GM19023 (cell line): ENCODE results near the gene IL36B.

ENCODE experiments used
- ATAC-seq: cut with Tn5 transposase; IDR thresholded peaks from one replicate; pipeline ENCODE4 v1.9.1; 2021; ENCODE audit warnings: mild to moderate bottlenecking, moderate library complexity; ENCODE audit not compliant: unreplicated experiment

IL36B gene

DNA sequence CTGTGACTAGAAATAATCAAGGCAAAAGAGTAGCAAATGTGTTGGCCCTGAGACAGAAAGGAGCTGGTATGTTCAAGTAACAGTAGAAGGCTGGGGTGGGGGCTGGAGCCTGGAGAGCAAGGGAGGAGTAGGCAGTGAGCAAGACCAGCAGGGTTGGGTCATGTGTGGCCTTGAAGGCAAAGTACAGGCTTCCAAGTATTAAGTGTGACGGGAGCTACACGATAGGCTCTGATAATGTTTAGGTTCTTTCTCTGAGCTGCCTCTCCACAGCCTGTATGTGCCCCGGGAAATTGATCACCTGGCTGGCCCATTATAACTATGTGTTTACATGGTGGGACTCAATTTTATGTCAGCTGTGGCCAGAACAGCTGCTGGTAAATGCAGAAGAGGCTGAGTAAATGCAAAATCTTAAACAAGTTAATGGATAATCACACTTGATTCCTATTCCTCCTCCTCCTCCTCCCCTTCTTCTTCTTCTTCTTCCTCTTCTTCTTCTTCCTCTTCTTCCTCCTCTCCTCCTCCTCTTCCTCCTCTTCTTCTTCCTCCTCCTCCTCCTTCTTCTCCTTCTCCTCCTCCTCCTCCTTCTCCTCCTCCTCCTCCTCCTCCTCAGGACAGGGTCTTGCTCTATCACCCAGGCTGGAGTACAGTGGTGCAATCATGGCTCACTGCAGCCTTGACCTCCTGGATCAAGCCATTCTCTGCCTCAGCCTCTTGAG lies 24.4 kb upstream of the IL36B start:
- no peak for ATAC-seq

DNA sequence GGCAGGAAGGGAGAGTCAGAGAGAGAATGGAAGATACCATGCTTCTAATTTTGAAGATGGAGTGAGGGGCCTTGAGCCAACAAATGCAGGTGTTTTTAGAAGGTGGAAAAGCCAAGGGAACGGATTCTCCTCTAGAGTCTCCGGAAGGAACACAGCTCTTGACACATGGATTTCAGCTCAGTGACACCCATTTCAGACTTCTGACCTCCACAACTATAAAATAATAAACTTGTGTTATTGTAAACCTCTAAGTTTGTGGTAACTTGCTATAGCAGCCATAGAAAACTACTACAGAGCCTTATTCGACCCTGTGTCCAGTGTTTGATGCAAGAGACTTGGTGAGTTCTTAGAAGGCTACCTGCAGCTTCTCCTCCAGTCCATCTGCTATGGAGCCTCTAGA lies 22.9 kb upstream of the IL36B start:
- ATAC-seq = no peak

DNA sequence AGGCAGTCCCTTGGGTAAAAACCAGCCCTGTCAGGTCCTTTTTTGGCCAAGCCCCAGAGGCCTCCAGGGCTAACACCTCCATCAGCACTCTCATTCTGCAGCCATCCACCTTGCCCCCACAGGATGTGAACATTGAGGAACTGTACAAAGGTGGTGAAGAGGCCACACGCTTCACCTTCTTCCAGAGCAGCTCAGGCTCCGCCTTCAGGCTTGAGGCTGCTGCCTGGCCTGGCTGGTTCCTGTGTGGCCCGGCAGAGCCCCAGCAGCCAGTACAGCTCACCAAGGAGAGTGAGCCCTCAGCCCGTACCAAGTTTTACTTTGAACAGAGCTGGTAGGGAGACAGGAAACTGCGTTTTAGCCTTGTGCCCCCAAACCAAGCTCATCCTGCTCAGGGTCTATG lies 22.4 kb upstream of the IL36B start:
- ATAC-seq = no peak

DNA sequence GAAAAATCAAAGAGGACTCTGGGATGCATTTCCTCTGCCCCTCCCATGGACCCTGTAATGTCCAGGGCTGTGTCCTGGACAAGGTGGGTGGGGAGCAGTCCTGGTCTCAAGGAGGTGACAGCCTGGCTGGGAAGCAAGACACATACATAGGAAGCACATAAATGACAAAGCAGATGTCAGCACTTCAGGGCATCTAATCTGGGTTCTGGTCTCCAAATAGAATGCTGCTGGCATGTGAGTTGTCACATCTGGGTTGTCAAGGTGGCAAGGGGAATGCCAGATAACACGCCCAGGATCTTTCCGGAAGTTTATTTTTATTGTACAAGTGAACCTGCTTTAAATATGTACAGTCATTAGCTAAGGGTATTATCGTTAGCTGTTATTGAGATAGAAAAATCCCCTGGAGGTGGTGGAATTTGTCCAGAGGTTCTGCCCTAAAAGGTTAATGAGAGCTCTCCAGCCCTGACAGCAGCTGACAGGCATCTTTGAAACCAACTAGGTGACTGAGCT lies 20.7 kb upstream of the IL36B start:
- ATAC-seq = no peak

DNA sequence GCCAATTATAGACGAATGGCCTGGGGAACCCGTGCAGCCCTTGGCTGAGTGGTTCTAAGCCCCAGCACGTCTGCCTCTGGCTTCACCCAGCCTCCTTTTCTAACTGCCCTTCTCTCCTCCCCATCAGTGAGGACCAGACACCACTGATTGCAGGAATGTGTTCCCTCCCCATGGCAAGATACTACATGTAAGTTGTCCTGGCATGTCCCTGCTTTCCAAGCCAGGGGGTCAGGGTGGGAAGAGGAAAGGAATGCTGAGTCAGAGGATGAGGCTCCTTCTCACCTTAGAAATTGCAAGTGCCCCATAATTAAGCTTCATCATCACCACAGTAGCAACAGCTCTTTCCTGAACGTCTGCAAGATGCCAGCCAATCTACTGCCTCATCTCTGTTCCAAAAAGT lies 19.9 kb upstream of the IL36B start:
- ATAC-seq = no peak

DNA sequence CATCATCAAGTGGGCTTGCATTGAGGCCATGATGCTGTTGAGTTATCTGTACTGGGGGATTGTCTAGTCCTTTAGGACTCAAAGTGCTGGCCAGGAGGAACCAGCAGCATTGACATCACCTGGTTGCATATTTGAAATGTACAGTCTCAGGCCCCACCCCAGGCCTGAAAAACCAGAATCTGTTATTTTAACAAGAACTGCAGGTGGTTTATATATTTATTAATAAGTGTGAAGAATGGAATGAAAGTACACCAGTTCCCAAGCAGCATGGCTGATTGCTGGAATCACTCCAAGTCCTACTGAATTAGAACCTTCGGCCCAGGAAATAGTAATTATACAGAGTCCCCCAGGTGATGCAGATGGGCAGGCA lies 17.9 kb upstream of the IL36B start:
- ATAC-seq = no peak

DNA sequence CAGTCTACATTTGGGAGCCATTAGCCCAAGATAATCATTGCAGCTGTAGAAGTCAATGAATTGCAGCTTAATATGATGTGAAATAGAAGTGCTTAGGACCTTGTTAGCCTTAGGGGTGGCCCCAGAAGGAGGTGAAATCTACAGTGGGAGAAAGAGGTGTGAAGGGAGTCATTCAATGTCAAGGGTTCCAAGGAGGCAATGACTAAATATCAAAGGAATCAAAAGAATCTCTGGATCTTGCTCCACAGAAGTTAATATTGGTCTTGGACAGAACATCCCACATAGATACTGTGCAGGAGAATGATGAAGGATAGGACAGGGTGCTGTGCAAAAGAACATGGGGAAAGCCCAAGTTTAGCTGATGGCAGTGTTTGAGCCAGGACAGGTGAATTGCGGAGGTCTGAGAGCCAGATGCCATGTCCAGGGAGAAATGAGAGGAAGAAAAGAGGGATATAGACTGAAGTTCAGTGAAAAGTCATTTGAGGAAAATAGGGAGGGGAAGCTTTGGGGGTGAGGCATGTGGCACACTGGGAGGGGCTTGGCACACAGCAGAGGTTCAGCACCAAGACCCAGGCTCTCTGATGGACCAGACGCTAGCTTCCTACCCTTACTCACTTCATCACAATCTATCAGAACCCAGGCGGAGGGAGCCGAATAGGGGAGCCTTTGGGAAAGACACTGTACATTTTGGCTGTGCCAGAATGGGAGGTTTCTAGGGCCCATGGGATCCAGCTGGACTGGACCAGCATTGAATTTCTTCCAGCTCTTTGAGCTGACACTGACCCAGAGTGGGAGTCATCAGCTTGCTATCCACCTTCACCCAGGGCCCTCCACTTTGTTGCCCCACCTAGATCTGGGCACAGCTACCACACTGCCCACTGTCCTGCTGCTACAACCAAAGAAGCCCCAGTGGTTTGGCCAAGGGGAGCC lies 17.3 kb upstream of the IL36B start:
- ATAC-seq = no peak

DNA sequence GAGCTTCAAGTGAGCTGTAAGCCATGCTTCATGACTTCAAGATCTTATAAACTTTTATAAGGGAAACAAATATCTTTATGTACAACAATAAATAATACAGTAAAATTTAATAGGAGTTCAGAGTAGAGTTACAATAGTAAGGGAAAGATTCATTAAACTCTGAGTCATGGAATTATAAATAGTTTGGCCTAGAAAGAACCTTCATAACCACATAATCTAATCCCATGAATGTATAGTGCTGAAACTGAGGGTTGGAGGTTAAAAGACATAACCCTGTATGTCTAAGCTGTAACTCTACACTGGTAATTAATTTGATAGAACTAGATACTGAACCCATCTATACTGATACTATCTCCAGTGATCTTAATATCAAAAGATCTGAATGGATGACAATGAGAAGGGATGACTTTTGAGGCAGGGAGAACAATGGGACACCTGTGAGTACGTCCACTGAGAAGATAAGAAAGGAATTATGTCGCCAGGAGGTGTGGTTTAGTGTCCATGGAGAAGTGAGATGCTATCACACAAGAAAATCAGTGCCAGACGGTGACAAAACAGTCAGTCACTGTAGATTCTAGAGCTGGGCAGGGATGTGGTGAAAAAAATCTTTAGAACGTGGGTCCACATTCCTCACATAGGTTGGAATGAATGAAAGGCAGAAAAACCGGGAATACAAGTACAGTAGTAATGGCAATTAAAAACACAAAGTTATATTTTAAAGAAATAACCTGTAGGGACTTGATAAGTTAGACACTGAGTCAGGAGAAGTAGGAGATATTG lies 16.2 kb upstream of the IL36B start:
- no peak for ATAC-seq

DNA sequence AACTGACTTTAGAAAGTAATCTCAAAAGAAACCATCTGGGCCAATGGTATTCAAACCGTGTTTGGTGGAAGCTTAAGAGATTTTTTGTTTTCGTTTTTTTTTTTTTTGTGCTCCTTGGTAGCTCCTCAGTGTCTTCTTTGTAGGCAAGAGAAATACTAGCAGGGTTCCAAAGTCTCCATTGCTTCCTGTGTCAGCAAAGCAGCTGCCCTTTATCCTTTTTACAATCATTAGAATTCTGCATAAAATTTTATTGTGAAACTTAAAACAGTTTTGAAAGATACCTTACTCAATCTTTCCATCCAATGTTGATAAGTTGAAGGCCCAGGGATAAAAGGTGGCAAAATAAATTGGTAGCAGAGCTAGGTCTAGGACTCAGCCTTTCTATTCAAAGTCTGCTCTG lies 15.6 kb upstream of the IL36B start:
- ATAC-seq = no peak

DNA sequence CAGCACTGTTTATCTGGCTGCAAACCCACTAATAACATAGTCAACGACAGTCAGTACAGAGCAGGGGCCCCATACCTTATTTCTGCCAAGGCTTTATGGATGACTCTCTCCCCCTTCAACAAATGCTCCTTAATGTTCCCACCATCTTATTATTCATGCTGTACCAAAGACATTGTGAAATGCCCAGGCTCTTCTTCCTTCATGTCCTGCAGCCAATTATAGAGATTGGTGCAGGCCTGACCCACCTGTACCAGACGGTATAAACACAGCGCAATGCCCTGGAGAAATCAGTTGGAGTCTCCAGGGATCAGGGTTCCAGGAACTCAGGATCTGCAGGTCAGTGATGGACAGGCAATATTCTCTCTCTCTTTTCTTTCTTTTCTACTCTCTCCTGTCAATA lies 15.0 kb upstream of the IL36B start, which contains the start of gene IL1F10:
Gene IL1F10 (plus strand): TSS at position 290 of the 400 bp plus-strand sequence. CDS start 4,769 bp downstream, outside the sequence.
- ATAC-seq = no peak

DNA sequence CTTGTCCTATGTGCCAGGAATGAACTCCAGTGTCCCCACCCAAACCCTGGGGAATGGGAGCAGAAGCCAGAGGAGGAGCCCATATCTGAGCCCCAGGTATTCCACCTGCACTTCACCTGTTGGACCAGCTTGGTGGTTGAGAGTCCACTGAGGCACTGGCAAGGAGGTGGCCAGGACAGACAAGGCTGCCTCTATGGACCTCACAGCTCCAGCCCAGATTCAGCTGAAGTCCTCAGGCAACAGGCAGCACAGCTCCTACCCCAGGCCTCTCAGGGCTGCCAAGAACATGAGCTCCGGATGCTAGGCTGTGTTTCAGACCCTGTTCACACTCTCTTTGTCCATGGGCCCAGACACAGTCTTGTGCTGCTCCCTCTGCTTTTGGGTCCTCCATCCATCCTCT lies 12.2 kb upstream of the IL36B start:
- no peak for ATAC-seq

DNA sequence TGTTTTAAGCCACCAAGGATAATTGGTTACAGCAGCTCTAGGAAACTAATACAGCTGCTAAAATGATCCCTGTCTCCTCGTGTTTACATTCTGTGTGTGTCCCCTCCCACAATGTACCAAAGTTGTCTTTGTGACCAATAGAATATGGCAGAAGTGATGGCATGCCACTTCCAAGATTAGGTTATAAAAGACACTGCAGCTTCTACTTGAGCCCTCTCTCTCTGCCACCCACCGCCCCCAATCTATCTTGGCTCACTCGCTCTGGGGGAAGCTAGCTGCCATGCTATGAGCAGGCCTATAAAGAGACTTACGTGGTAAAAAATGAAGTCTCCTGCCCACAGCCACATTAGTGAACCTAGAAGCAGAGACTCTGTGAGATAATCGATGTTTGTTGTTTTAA lies 11.6 kb upstream of the IL36B start:
- ATAC-seq = no peak

DNA sequence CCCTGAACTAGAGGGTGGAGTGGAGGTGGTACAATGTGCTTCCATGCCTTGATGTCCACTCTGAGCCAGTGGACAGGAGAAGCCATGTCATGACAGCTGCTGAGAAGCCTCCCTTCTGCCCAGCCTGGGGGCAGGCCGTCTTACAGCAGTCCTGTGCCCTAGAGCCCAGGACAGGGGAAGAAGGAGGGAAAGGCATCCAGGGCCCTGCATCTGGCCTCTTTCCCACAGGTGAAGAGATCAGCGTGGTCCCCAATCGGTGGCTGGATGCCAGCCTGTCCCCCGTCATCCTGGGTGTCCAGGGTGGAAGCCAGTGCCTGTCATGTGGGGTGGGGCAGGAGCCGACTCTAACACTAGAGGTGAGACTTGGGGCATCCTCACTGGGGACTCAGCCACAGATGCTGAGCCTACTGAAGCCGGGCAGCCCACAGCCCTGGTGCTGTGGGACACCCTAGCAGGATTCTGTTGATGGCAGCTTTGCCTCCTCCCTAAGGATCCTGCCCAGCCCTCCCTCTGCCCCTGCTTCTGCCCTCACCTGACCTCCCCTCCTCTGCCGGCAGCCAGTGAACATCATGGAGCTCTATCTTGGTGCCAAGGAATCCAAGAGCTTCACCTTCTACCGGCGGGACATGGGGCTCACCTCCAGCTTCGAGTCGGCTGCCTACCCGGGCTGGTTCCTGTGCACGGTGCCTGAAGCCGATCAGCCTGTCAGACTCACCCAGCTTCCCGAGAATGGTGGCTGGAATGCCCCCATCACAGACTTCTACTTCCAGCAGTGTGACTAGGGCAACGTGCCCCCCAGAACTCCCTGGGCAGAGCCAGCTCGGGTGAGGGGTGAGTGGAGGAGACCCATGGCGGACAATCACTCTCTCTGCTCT lies 9.5 kb upstream of the IL36B start:
- no peak for ATAC-seq

DNA sequence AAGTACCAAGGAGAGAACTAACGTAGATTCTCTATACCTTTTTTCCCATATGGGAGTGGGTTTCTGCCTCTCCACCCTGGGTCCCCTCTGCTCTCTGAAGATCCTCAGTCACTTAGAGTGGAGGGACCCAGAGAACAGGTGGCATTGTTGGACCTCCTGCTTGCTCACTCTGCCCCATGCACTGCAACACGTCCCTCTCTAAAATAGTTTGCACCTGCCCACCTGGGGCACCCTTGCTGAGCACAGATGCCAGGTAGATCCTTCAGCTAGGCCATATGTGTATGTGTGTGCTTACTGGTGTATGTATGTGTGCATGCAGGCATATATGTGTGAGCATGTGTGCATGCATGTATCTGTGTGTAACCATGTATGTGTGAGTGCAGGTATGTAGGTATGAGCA lies 8.6 kb upstream of the IL36B start:
- ATAC-seq = no peak

DNA sequence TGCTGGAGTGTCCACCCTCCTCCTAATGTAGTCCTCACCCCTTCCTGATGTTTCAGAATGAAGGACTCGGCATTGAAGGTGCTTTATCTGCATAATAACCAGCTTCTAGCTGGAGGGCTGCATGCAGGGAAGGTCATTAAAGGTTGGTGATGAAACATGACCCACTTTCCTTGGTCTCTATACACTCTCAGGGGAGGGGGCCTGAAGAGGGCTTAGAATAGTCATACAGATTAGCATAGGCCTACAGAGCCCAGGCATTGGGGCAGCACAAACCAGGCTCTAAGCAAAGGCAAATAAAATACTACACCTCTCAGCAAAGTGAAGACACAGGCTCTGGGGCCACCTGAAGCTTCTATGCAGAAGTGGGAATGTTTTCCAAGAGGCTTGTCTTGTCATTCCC lies 8.1 kb upstream of the IL36B start:
- ATAC-seq = no peak

DNA sequence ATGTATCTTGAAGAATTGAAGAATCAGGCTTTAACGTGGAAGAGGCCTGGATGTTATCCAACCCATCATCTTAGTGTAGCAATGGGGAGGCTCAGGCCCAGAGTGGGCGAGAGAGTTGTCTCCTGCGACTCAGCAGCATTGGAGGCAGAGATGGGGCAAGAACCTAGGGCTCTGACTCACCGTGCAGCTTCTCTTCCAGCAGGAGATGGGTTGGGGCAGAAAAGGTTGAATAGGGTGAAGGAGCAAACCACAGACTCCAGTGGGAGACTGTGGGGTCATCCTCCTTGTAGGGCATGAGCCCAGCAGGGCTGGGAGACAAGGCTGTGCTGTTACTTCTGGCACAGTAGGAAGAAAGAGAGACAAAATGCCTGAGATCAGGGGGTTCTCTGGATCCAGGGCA lies 7.7 kb upstream of the IL36B start:
- ATAC-seq = no peak

DNA sequence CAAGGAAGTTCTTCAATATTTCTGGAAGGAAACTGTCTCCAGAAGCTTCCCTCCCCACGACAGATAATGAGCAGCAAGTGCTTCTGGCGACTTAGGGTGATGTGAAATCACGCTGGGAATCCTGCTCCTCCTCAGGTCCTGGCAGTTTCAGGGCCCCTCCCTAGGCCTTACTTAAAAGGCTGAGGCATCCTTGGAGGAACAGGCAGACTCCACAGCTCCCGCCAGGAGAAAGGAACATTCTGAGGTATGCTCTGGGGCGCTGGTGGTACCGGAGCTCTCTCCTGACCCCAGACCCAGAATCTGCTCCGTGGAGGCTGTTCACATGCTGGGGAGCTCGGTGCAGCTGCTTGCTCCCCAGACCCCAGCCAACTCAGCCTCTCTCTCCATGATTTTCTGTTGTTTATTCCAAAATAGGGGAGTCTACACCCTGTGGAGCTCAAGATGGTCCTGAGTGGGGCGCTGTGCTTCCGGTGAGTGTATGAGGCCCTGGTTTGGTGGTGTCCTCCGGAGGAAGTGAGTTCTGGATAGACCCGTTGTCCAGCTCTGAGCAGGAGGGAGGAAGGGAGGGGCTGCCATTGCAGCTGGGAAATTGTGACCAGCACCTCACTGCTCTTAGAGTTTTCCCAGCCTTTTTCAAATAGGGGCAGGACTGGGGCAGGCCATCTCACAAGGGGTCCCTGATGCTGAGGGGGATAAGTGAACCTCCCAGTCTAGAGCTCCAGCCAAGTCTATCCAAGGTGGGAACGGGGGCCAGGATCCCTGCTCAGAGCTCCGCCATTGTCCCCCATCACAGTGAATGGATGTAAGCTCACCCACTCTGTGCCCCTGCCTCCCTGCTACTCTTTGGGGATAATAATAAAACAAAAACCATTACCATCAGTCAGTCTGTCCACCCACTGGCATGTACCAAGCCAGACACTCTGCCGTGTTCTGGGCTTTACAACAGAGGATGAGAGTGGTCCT lies 6.6 kb upstream of the IL36B start, which contains the start of gene IL36RN:
Gene IL36RN (plus strand): TSS at position 201 of the 963 bp plus-strand sequence. CDS start 241 bp downstream, at position 442.
- ATAC-seq = no peak

DNA sequence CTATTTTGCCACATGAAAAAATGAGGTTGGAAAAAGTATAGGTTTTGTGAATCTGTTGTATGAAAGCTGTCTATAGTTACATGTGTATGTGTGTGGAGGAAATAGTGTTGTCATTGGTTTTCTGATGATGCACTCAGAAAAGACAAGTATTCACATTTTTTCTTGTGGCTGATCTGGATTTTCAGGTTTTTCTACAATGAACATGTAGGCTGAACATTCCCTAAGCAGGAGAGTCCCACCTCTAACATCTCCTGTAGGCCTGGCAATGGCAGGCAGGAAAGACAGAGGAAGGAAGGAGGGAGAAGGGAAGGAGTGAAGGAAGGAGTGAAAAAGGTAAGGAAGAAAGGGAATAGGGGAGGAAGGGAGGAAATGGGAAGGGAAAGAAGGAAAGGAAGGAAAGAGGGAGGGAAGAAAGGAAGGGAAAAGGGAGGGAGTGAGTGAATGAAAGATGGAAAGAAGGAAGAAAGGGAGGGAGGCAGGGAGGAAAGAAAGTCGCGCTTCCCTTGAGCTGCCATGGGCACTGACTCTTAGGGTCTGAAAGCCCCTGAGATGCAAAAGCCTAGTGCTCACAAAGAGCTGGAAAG lies 5.8 kb upstream of the IL36B start:
- no peak for ATAC-seq

DNA sequence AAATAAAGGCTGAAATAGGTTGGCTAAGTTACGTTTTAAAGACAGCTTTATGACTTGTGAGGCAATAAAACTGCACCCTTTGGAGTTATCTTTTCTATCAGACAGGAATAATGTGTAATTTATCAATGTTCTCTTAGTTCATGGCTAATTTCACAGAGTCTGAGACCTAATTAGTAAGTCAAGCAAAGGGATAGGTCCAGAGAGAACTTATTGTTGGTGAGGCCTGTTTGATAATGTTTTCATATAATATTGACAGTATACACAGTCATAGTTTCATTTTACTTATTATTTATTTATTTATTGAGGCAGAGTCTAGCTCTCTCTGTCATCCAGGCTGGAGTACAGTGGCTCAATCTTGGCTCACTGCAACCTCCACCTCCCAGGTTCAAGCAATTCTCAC lies 4.5 kb upstream of the IL36B start:
- ATAC-seq = no peak
